GM23338 (cell line): ENCODE data around the gene IGF2. TPM values are rescaled to one million over a fixed set of nuclear protein-coding genes. Genes with fewer than 3 reads are reported as not detected.

ENCODE experiments used
- ATAC-seq: fragments of 200-7000 bp; cut with Tn5 transposase; 3 replicates; pipeline ENCODE4 v1.9.1; 2020
- DNase-seq: peaks from one replicate; pipeline ENCODE4 v3.0.0-alpha.2; 2015; ENCODE audit warnings: low spot score
- H2AFZ ChIP-seq: fragments of 200-600 bp; sonication (generic); 2 replicates; pipeline ENCODE4 v1.8.0; 2016; ENCODE audit warnings: antibody characterized with exemption, mild to moderate bottlenecking, moderate library complexity
- H3F3A ChIP-seq: fragments of 200-600 bp; sonication (generic); replicated peaks from 2 replicates; pipeline ENCODE4 v1.8.0; 2017; ENCODE audit warnings: antibody characterized with exemption, mixed run types, low read depth
- H3K27ac ChIP-seq: fragments of 200-600 bp; sonication (generic); 2 replicates; pipeline ENCODE4 v1.6.1; 2016; ENCODE audit warnings: low read depth
- H3K27me3 ChIP-seq: fragments of 200-600 bp; sonication (generic); 2 replicates; pipeline ENCODE4 v1.8.0; 2016; ENCODE audit warnings: mild to moderate bottlenecking, mixed run types, moderate library complexity; ENCODE audit not compliant: insufficient read depth
- H3K36me3 ChIP-seq: fragments of 200-600 bp; sonication (generic); 2 replicates; pipeline ENCODE4 v1.8.0; 2016; ENCODE audit warnings: mild to moderate bottlenecking; ENCODE audit not compliant: insufficient read depth
- H3K4me1 ChIP-seq: fragments of 200-600 bp; sonication (generic); 2 replicates; pipeline ENCODE4 v1.8.0; 2016; ENCODE audit warnings: mild to moderate bottlenecking, moderate library complexity; ENCODE audit not compliant: insufficient read depth
- H3K4me2 ChIP-seq: fragments of 200-600 bp; sonication (generic); 2 replicates; pipeline ENCODE4 v1.7.1; 2017; ENCODE audit warnings: mixed run types
- H3K4me3 ChIP-seq: fragments of 200-600 bp; sonication (generic); 2 replicates; pipeline ENCODE4 v1.6.1; 2016; ENCODE audit warnings: mixed run types
- H3K79me2 ChIP-seq: fragments of 200-600 bp; sonication (generic); replicated peaks from 2 replicates; pipeline ENCODE4 v1.8.0; 2017; ENCODE audit warnings: mild to moderate bottlenecking; ENCODE audit not compliant: insufficient read depth
- H3K9me2 ChIP-seq: fragments of 200-600 bp; sonication (generic); 2 replicates; pipeline ENCODE4 v1.8.0; 2017; ENCODE audit not compliant: insufficient read depth
- H4K20me1 ChIP-seq: fragments of 200-600 bp; sonication (generic); replicated peaks from 2 replicates; pipeline ENCODE4 v1.8.0; 2017; ENCODE audit warnings: mild to moderate bottlenecking; ENCODE audit not compliant: insufficient read depth
- H3K27ac Mint-ChIP-seq: 2 replicates; pipeline ENCODE4 v1.8.0; 2020; ENCODE audit warnings: inconsistent platforms, mild to moderate bottlenecking, moderate library complexity, mixed read lengths
- H3K27me3 Mint-ChIP-seq: 3 replicates; pipeline ENCODE4 v1.8.0; 2022; ENCODE audit warnings: low read depth, mild to moderate bottlenecking, moderate library complexity, mixed read lengths, inconsistent platforms; ENCODE audit not compliant: insufficient read depth, poor library complexity
- H3K36me3 Mint-ChIP-seq: 3 replicates; pipeline ENCODE4 v1.8.0; 2021; ENCODE audit warnings: low read depth, mild to moderate bottlenecking, inconsistent platforms, moderate library complexity, mixed read lengths
- H3K4me1 Mint-ChIP-seq: 3 replicates; pipeline ENCODE4 v1.8.0; 2020; ENCODE audit warnings: mild to moderate bottlenecking, inconsistent platforms, mixed read lengths
- H3K4me3 Mint-ChIP-seq: 3 replicates; pipeline ENCODE4 v1.8.0; 2021; ENCODE audit warnings: moderate library complexity, mild to moderate bottlenecking, inconsistent platforms, mixed read lengths
- H3K9me3 Mint-ChIP-seq: 3 replicates; pipeline ENCODE4 v1.8.0; 2020; ENCODE audit warnings: moderate library complexity, mild to moderate bottlenecking, inconsistent platforms, mixed read lengths
- CREB1 ChIP-seq: fragments of 250-450 bp; sonication (Bioruptor Pico); IDR thresholded peaks from 2 replicates; pipeline ENCODE4 v1.5.0; 2020; ENCODE audit warnings: low read depth, mild to moderate bottlenecking, moderate library complexity
- CTCF ChIP-seq, 2 experiments: fragments of 200-600 bp in 1 of 2; sonication (generic) in 1 of 2; conservative IDR thresholded peaks; 2 replicates each; pipeline versions ENCODE4 v1.5.1 to v1.6.1; 2016 to 2017; ENCODE audit warnings: antibody characterized with exemption in 2 of 2, low read depth in 2 of 2, mild to moderate bottlenecking in 2 of 2, moderate library complexity in 1 of 2
- ETS1 ChIP-seq: IDR thresholded peaks from 2 replicates; pipeline ENCODE4 v1.6.1; 2016; ENCODE audit warnings: antibody characterized with exemption
- EZH2 ChIP-seq: fragments of 200-600 bp; sonication (generic); IDR thresholded peaks from one replicate; pipeline ENCODE4 v1.8.0; 2017; ENCODE audit warnings: antibody characterized with exemption, mild to moderate bottlenecking, low read depth; ENCODE audit not compliant: unreplicated experiment
- EZH2phosphoT487 ChIP-seq: fragments of 200-600 bp; sonication (generic); IDR thresholded peaks from one replicate; pipeline ENCODE4 v1.8.1; 2018; ENCODE audit warnings: antibody characterized with exemption; ENCODE audit not compliant: unreplicated experiment
- JUNB ChIP-seq: IDR thresholded peaks from one replicate; pipeline ENCODE4 v1.6.1; 2016; ENCODE audit warnings: antibody characterized with exemption; ENCODE audit not compliant: unreplicated experiment
- NANOG ChIP-seq: IDR thresholded peaks from 2 replicates; pipeline ENCODE4 v1.6.1; 2016; ENCODE audit warnings: antibody characterized with exemption, borderline replicate concordance
- POLR2AphosphoS5 ChIP-seq: IDR thresholded peaks from 2 replicates; pipeline ENCODE4 v1.6.1; 2016; ENCODE audit warnings: antibody characterized with exemption, low read depth
- REST ChIP-seq: IDR thresholded peaks from one replicate; pipeline ENCODE4 v1.6.1; 2018; ENCODE audit warnings: antibody characterized with exemption; ENCODE audit not compliant: unreplicated experiment
- STAT1 ChIP-seq: IDR thresholded peaks from one replicate; pipeline ENCODE4 v1.6.1; 2016; ENCODE audit warnings: antibody characterized with exemption; ENCODE audit not compliant: unreplicated experiment
- ZNF114 ChIP-seq: fragments of 250-450 bp; sonication (Bioruptor Pico); IDR thresholded peaks from 2 replicates; pipeline ENCODE4 v1.5.0; 2020; ENCODE audit warnings: mild to moderate bottlenecking, moderate library complexity
- ZNF331 ChIP-seq: fragments of 250-450 bp; sonication (Bioruptor Pico); IDR thresholded peaks from 2 replicates; pipeline ENCODE4 v1.5.0; 2020; ENCODE audit warnings: low read depth, mild to moderate bottlenecking, moderate library complexity
- ZNF462 ChIP-seq: fragments of 250-450 bp; sonication (Bioruptor Pico); IDR thresholded peaks from 2 replicates; pipeline ENCODE4 v1.5.0; 2020; ENCODE audit warnings: mild to moderate bottlenecking, moderate library complexity
- polyA plus RNA-seq: library from polyadenylated mRNA; unstranded; fragments of >200 nt; fragmentation: Nextera tagmentation; extraction: Ambion mirVana; gene quantifications from 2 replicates; pipeline ENCODE4 v1.2.1, GENCODE V29; 2016
- total RNA-seq: library from RNA; depleted of rRNA; stranded (reverse); fragments of >200 nt; shearing (Covaris generic); gene quantifications from 2 replicates; pipeline ENCODE4 v1.2.3, GENCODE V29; 2014

IGF2 gene
- total and polyA plus RNA-seq, 2 experiments from 2014 or later: 1.4 to 4.0 TPM

- Mint-ChIP-seq H3K27me3 (peaks cover 15% of the 10 kb centered on the region), H3K4me3 (no peak overlapping the region), H3K27ac (no peak overlapping the region), H3K9me3 (no peaks in the 10 kb centered on the region), H3K36me3 (no peaks in the 10 kb centered on the region), H3K4me1 (no peaks in the 10 kb centered on the region)
- Histone ChIP-seq H3K27me3 (no peaks in the 10 kb centered on the region), H3K27ac (no peak overlapping the region), H2AFZ (no peak overlapping the region), H3K4me2 (no peak overlapping the region), H3F3A (no peaks in the 10 kb centered on the region), H3K79me2 (no peaks in the 10 kb centered on the region), H3K4me3 (no peak overlapping the region), H3K36me3 (no peaks in the 10 kb centered on the region), H3K4me1 (no peaks in the 10 kb centered on the region), H3K9me2 (no peaks in the 10 kb centered on the region), H4K20me1 (no peaks in the 10 kb centered on the region)
- DNase-seq (no peak), ATAC-seq (no peak)
- TF ChIP-seq NANOG: no peak
- TF ChIP-seq POLR2AphosphoS5: no peak
- TF ChIP-seq JUNB: no peak
- no peak for TF ChIP-seq REST
- TF ChIP-seq ZNF331 (CRISPR knock-in tag): no peak
- TF ChIP-seq EZH2: no peak
- TF ChIP-seq ZNF462 (CRISPR knock-in tag): no peak
- no peak for TF ChIP-seq CTCF (conservative IDR thresholded peaks at IDR 0.05; ENCODE audit: low read depth in 2 of 2)
- TF ChIP-seq CREB1 (CRISPR knock-in tag): no peak
- no peak for TF ChIP-seq ETS1
- no peak for TF ChIP-seq STAT1
- no peak for TF ChIP-seq EZH2phosphoT487
- no peak for TF ChIP-seq ZNF114
These were observed 29.3 kb upstream of the IGF2 start for GRCh38 chr11:2168286-2169004.
